ENCODE measurements around the gene CLCN5. TPM values are rescaled to one million over a fixed set of nuclear protein-coding genes. Genes with fewer than 3 reads are reported as not detected.

Gene CLCN5
- total RNA-seq, 1 donor from 2014 or later: 4.9 TPM

DNA sequence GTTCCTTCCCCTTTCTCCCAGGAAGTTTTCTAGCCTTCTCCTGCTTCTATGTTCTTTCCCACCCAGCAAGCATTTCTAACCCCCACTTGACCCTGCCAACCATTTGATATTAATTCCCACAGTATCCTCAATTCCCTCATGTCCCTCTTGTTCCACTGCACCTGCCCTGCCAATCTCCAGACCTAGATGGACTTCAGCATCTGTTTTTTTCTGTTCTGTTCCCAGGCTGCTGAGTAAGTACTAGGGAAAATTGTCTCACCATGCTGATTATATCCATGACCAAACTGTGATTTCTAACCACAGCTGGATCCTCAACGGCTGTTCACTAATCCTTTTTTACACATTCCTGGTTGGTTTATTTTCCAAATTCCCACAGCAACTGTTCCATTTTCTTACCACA, 37.7 kb downstream of the CLCN5 start:
- Histone ChIP-seq H3K4me3 (no peak overlapping the region), H3K27ac (no peak overlapping the region), H3K9me3 (no peaks in the 10 kb centered on the region), H3K4me1 (no peaks in the 10 kb centered on the region), H3K27me3 (no peaks in the 10 kb centered on the region), H3K36me3 (no peaks in the 10 kb centered on the region)
- TF ChIP-seq POLR2AphosphoS5 (IDR thresholded peaks at IDR 0.05; ENCODE audit: insufficient read depth in 1 of 2, low read depth in 1 of 2) (no peak), POLR2A (IDR thresholded peaks at IDR 0.05) (no peak)
- TF ChIP-seq, protein P1, sequence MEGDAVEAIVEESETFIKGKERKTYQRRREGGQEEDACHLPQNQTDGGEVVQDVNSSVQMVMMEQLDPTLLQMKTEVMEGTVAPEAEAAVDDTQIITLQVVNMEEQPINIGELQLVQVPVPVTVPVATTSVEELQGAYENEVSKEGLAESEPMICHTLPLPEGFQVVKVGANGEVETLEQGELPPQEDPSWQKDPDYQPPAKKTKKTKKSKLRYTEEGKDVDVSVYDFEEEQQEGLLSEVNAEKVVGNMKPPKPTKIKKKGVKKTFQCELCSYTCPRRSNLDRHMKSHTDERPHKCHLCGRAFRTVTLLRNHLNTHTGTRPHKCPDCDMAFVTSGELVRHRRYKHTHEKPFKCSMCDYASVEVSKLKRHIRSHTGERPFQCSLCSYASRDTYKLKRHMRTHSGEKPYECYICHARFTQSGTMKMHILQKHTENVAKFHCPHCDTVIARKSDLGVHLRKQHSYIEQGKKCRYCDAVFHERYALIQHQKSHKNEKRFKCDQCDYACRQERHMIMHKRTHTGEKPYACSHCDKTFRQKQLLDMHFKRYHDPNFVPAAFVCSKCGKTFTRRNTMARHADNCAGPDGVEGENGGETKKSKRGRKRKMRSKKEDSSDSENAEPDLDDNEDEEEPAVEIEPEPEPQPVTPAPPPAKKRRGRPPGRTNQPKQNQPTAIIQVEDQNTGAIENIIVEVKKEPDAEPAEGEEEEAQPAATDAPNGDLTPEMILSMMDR (IDR thresholded peaks at IDR 0.05): no peak
- no peak for DNase-seq (ENCODE audit: extremely low spot score in 2 of 2)
- intact Hi-C loops (cut with DNase I): no loop called here

DNA sequence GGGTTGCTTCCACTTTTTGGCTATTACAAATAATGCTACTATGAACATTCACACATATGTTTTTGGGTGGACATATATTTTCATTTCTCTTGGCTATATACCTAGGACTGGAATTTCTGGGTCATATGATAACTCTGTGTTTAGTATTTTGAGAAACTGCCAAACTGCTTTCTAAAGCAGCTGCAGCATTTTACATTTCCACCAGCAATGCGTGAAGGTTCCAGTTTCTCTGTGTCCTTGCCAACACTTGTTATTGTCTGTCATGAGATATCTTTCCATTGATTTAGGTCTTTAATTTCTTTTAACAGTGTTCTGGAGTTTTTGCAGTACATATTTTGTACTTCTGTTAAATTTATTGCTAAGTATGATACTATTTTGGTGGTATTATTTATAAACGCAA, 48.3 kb downstream of the CLCN5 start:
- H3K27me3 ChIP-seq: no peaks in the 10 kb centered on the region
- H3K36me3 ChIP-seq: no peaks in the 10 kb centered on the region
- TF ChIP-seq POLR2AphosphoS5 (IDR thresholded peaks at IDR 0.05; ENCODE audit: insufficient read depth in 1 of 2, low read depth in 1 of 2) (no peak), POLR2A (IDR thresholded peaks at IDR 0.05) (no peak)
- TF ChIP-seq, protein P1 (IDR thresholded peaks at IDR 0.05): no peak
- intact Hi-C loops (cut with DNase I): no loop called here
- no peak overlapping the region for H3K27ac ChIP-seq
- H3K4me1 ChIP-seq: no peaks in the 10 kb centered on the region
- H3K9me3 ChIP-seq: no peaks in the 10 kb centered on the region
- no peak overlapping the region for H3K4me3 ChIP-seq
- no peak for DNase-seq (ENCODE audit: extremely low spot score in 2 of 2)

DNA sequence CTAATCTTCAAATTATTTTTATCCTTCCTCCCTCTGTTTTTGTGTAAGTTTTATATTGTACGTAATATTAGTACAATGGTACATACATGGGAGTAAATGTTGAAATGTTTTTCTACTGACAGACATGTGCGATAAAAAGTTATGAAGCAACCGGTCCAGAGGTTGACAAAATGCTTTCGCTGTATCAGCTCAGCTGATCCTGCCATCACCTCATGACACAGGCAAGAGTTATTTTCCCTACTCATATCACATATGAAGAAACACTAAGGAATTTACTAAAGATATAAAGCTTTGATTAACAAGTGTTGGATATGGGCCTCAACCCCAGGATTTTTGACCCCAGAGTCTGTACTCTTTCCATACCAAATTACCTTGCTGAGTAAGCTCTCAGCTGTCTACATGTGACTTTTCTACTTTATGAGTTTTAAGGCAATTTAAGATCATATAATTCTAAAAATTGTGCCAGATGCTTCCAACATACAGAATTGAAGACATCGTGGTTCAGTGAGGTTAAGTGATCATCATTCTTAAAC, 50.0 kb downstream of the CLCN5 start:
- intact Hi-C loops (cut with DNase I): no loop called here
- no peak overlapping the region for H3K4me3 ChIP-seq
- H3K9me3 ChIP-seq: no peaks in the 10 kb centered on the region
- H3K4me1 ChIP-seq: no peaks in the 10 kb centered on the region
- TF ChIP-seq, protein P1 (IDR thresholded peaks at IDR 0.05): no peak
- TF ChIP-seq POLR2AphosphoS5 (IDR thresholded peaks at IDR 0.05; ENCODE audit: insufficient read depth in 1 of 2, low read depth in 1 of 2) (no peak), POLR2A (IDR thresholded peaks at IDR 0.05) (no peak)
- H3K27ac ChIP-seq: no peak overlapping the region
- DNase-seq (ENCODE audit: extremely low spot score in 2 of 2): no peak
- H3K27me3 ChIP-seq: no peaks in the 10 kb centered on the region
- H3K36me3 ChIP-seq: no peaks in the 10 kb centered on the region

DNA sequence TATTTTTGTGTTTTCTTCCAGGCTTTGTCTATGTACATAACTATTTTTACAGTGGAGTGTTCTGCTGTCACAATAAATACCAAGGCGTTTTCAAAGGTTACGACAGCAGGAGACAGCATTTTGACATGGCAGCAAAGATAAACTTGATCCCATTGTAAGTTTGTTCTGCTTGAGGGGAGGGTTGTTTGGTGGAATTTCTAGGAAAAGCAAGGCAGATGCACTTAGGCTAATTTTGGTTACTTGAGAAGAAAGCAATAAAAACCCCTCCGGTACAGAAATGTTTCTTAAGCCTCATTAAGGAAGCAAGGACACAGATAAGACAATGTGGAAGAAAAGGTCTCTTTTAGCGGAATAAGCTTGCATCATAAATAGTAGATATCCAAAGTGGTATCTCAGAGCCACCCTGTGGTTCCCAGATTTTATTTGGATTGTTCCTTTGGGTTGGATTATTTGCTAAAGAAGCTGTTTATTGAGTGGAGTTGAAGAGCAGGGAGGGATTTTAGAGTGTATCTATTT, 54.3 kb downstream of the CLCN5 start:
- DNase-seq (ENCODE audit: extremely low spot score in 2 of 2): no peak
- H3K4me1 ChIP-seq: no peaks in the 10 kb centered on the region
- no peak overlapping the region for H3K27ac ChIP-seq
- intact Hi-C loops (cut with DNase I): no loop called here
- H3K27me3 ChIP-seq: no peaks in the 10 kb centered on the region
- H3K36me3 ChIP-seq: no peaks in the 10 kb centered on the region
- TF ChIP-seq POLR2AphosphoS5 (IDR thresholded peaks at IDR 0.05; ENCODE audit: insufficient read depth in 1 of 2, low read depth in 1 of 2) (no peak), POLR2A (IDR thresholded peaks at IDR 0.05) (no peak)
- TF ChIP-seq, protein P1 (IDR thresholded peaks at IDR 0.05): no peak
- H3K9me3 ChIP-seq: no peaks in the 10 kb centered on the region
- no peak overlapping the region for H3K4me3 ChIP-seq

DNA sequence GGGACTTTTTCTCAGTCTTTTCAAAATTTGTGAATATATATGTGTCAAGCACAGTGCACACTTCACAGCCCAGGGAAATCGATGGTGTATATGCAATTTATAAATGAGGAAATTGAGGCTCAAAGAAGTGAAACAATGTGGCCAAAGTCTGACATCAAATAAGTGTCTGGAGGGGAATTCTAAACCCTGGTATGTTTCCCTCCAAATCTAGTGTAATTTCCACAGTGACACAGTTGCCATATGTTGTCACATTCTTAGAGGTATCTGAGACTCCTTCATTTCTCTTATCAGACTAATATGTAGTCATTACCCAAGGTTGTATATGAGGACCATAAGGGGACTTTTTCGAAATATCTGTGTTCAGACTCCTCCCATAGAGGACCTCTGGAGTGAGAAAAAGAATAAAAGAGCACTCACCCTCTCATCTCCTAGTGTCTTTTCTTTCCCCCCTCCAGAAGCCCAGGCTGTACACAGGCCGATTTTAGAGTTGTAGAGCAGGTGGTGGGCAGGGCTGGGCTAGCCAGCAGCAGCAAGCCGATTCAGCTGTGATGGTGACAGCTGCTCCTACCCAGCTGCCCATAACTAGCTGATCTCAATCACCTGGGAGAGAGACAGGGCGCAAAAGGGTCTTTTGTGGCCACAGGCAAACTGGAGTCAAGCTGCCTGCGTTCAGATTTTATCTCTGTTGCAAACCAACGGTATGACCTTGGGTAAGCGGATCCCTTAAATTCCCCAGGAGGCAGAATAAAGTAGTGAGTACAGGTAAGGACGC, 55.1 kb downstream of the CLCN5 start:
- H3K36me3 ChIP-seq: no peaks in the 10 kb centered on the region
- DNase-seq (ENCODE audit: extremely low spot score in 2 of 2): no peak
- no peak overlapping the region for H3K4me3 ChIP-seq
- no peaks in the 10 kb centered on the region for H3K4me1 ChIP-seq
- no peaks in the 10 kb centered on the region for H3K27me3 ChIP-seq
- H3K9me3 ChIP-seq: no peaks in the 10 kb centered on the region
- intact Hi-C loops (cut with DNase I): no loop called here
- TF ChIP-seq, protein P1 (IDR thresholded peaks at IDR 0.05): no peak
- TF ChIP-seq POLR2AphosphoS5 (IDR thresholded peaks at IDR 0.05; ENCODE audit: insufficient read depth in 1 of 2, low read depth in 1 of 2) (no peak), POLR2A (IDR thresholded peaks at IDR 0.05) (no peak)
- no peak overlapping the region for H3K27ac ChIP-seq
